ENCODE measurements around the gene NKPD1. TPM values are rescaled to one million over a fixed set of nuclear protein-coding genes. Genes with fewer than 3 reads are reported as not detected.

NKPD1 gene
- total RNA-seq, 1 donor from 2014 or later = not detected

DNA sequence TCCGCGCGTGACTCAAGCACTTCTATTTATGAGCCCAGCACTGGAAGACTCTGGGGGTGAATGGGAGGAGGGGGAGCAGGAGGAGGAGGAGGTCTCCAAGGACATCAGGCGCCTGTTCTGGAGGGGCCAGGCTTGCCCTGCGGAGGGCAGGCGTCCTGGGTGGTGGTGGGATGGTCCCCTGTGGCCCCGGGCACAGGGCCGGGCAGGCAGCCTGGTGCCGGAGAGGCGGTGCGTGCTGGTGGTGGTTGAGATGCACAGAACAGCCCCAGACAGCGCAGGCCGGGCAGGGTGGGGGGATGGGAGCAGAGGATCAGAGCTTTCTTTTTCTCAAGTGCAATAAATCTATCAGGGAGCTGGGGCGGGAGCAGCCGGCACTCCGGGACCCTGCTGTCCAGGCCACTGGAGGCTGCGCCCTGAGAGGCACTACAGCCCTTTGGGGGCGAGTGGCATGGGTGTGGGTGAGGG lies 14.0 kb downstream of the NKPD1 start:
- no peak for DNase-seq (ENCODE audit: low spot score)
- no peak for ATAC-seq
- intact Hi-C loops (cut with DNase I) = no loop called here

DNA sequence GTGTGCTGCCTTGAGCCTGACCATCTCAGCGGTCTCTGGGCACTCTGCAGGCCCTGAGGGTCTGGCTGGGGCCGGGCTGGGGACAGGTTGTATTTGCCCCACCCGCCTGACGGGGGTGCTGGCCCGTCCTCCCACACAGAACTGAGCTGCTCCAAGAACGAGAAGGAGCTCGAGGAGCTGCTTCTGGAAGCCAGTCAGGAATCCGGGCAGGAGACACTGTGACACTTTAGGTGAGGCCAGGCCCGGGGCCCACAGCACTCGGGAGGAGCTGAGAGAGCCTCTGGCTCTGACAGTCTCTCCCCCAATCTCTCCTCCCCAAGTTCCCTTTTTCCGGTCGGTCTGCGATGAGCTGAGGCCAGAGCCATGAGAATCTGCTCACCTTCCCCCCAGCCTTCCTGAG lies 14.5 kb downstream of the NKPD1 start:
- ATAC-seq (no peak), DNase-seq (ENCODE audit: low spot score) (no peak)
- intact Hi-C loops (cut with DNase I) = no loop called here

DNA sequence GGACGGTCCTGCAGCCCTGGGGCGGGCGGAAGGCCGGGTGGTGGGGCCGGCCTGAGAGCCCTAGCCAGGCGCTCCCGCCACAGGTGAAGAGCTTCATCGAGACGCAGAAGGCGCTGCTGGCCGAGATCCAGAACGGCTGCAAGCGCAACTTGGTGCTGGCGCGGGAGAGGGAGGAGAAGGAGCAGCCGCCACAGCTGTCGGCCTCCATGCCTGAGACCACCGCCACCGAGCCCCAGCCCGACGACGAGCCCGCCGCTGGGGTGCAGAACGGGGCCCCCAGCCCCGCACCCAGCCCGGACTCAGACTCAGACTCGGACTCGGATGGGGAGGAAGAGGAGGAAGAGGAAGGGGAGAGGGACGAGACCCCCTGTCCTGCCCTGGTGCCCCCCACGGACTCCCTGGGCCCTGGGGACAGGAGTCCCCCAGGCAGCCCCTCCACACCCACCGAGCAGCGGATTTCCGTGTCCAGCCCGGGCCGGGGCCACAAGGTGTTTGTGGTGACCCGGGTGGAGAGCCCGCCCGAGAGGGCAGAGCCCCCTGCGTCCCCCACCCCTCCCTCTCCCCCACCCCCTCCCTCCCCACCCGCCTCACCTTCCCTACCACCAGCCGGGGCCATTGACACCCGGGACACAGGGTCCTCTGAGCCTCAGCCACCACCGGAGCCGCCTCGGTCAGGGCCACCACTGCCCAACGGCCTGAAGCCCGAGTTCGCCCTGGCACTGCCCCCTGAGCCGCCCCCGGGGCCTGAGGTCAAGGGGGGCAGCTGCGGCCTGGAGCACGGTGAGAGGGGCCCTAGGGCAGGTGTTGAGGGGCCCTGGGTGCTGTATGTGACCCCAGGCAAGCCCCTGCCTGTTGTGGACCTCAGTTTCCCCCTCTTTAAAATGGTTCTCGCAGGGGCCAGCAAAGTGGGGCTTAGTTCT lies 15.3 kb downstream of the NKPD1 start:
- DNase-seq (ENCODE audit: low spot score) = no peak
- intact Hi-C loops (cut with DNase I) = no loop called here
- ATAC-seq = no peak

DNA sequence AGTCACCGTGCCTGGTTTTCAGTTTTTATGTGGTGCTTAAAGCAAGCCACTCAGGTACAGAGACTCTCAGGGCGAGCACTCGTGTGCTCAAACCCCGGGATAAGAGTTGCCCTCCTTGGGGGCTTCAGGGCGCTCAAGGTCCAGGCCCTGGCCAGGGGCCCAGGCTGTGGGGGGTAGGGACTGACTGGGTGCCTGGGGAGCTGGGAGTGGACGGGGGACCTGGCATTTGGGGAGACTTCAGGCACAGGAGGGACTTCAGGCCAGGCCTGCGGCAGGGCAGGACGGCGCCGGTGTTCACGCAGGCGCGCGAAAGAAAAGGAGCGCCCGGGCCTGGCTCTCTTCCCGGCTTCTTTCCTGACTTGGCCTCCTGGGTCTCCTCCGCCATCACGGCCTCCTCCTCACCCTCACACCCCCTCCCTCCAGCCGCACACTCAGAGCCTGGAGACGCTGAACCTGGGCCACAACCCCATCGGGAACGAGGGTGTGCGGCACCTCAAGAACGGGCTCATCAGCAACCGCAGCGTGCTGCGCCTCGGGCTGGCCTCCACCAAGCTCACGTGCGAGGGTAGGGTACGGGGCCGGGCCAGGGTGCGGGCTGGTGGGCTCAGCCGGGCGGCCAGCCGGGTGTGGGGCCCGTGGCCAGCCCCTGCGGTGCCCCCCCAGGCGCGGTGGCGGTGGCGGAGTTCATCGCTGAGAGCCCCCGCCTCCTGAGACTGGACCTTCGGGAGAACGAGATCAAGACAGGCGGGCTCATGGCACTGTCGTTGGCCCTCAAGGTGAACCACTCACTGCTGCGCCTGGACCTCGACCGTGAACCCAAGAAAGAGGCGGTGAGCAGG lies 16.1 kb downstream of the NKPD1 start:
- DNase-seq (ENCODE audit: low spot score) (no peak), ATAC-seq (no peak)
- intact Hi-C loops (cut with DNase I) = no loop called here

DNA sequence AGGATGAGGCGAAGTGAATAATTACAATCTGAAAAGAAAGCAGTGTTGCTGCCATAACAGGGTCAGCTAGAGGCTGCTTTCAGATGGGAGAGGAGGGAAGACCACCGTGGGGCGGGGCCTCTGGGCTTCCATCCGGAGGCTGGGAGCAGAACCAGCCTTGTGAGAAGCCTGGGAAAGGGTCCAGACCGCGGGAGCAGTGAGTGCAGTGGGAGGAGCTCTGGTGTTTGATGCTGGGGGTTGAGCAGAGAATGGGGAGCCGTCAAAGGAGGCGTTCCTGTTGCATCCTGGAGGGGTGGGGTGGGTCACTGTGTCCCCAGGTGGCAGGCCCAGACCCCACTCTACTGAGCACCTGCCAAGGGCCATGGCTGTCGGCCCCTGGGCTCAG lies 18.1 kb downstream of the NKPD1 start:
- ATAC-seq (no peak), DNase-seq (ENCODE audit: low spot score) (no peak)
- intact Hi-C loops (cut with DNase I) = no loop called here

DNA sequence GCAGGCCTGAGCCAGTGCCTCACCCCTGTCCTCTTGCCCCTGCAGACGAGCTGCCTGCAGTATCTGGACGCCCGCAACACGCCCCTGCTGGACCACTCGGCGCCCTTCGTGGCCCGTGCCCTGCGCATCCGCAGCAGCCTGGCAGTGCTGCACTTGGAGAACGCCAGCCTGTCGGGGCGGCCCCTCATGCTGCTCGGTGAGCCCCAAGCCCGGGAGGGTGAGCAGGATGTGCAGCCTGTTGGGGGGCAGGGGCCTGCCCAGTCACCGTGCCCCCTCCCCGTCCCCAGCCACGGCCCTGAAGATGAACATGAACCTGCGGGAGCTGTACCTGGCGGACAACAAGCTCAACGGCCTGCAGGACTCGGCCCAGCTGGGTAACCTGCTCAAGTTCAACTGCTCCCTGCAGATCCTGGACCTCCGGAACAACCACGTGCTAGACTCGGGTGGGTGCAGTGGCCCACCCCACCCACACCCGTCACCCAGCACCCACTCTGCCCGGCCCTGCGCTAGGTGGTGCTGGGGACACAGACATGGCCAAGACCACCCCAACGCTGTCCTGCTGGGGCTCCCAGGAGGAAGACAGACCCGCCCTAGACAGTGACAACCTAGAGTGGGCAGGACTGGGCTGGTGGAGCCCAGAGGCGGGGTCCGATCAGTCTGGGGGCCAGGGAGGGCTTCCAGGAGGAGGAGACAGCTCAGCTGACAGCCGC lies 18.6 kb downstream of the NKPD1 start:
- intact Hi-C loops (cut with DNase I) = no loop called here
- DNase-seq (ENCODE audit: low spot score) (no peak), ATAC-seq (no peak)

DNA sequence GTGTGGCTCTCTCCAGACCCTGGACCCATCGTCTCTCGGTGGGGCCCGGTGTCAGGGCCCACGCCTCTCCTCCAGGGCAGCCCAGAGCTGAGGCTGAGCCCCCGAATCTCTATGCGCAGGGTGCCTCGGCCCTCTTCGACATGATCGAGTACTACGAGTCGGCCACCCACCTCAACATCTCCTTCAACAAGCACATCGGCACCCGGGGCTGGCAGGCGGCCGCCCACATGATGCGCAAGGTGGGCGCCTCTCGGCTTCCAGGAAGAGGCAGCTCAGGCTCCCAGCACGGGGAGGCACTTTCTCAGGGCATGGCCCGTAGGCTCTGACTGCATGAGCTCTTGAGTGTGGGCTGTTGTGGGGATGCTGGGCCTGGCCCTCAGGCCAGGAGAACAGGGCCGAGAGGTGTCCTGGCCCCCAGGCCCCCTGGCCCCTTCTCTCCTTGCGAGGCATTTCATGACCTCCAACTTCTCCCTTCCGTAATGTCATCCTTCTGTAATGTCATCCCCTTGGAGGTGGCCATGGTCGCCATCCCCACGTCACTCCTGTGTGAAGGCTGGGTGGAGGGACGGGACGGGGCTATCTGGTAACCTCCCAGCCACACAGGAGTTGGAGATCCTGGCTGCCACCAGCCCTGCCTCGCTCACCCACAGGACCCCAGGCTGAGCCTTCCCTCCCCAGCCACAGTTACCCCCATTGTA lies 19.4 kb downstream of the NKPD1 start:
- intact Hi-C loops (cut with DNase I) = no loop called here
- DNase-seq (ENCODE audit: low spot score) (no peak), ATAC-seq (no peak)

DNA sequence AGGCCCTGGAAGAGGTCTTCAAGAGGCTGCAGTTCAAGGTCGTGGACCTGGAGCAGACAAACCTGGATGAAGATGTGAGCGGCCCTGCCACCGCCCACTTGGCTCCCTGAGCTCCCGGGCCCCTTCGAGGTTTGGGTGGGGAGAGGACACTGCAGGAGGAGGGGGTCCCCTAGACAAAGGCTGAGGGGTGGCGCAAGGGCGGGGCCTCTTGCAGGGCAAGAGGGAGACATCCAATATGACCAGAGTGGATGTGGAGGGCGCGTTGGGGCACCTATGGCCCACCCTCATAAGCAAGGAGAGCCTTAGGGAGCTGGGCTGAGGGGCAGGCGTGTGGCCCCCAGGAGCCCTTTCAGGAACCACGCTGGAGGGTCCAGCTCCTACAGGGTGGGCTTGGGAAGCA lies 20.2 kb downstream of the NKPD1 start:
- intact Hi-C loops (cut with DNase I) = no loop called here
- no peak for ATAC-seq

DNA sequence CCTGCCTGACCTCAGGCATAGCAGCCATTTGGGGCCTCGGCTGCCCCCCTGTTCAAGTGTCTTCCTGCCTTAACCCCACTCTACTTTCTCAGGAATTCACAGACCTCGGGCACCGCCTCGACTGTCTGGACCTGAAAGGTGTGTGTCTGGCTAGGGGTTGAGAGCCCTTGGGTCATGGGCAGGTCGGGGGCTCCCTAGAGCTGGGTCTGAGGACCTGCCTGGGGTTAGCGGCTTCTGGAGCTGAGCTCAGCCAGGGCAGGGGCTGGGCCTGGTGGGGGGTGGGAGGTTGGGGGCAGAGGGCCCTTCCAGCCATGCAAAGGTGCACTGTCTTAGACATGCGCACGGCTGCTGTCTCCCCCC lies 20.7 kb downstream of the NKPD1 start:
- no peak for DNase-seq (ENCODE audit: low spot score)
- intact Hi-C loops (cut with DNase I) = no loop called here
- no peak for ATAC-seq

More for the DNA sequence above, 20.2 kb downstream of the NKPD1 start:
- no peak for DNase-seq (ENCODE audit: low spot score)

DNA sequence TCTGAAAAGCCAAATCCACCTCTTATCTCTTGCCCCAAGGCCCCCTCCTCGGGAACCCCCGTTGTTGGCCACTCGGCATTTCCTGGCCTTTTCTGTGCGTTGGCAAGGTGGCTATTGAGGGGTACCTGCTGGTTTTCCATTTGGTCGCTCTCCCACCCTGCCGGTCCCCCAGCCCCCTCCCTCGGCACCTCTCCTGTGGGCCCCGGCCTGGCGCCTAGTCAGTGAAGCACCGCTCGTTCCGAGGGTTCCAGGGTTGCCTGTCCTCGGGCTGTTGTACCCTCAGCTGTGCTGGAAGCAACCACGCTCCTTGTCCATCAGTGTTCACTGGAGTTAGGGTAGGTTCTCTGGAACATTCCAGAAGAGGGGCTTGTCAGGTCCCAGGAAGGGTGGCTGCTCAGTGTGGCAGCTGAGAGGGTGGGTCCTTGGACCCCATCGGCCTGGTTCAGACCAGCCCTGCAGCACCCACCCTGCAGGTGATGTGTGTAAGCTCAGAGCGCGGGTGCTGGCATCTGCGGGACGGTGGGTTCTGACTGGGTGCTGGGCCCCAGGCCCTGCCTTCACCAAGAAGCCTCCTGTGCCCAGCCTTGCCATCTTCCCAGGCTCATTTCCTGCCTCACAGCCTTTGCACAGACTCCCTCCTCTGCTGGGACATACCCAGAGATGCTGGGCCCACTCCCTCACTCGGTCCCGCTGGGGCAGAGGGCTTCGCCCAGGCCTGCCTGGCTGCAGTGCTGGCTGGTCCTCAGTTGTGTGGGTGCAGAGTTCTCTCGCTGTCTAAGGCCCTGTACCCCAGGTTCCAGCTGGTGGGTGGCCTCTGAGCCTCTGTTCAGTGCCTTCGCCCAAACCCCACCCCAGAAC lies 21.3 kb downstream of the NKPD1 start:
- DNase-seq (ENCODE audit: low spot score) (no peak), ATAC-seq (no peak)
- intact Hi-C loops (cut with DNase I) = no loop called here

DNA sequence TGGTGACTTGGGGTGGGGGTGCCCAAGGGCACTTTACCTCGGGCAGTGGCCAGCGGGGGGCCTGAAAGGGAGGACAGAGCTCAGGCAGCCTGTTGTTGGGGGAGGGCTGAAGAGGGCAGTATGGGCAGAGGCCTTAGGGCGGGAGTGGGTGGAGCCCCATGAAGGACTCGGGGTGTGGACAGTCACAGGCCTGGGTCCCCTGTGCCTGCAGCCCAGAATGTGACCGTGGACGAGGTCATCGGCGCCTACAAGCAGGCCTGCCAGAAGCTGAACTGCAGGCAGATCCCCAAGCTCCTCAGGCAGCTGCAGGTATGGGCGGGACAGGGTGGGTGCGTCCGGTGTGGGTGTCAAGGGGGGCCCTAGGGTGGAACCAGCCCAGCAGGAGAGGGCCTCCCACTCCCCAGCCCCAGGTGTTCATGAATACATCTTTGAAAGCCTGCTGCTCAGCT lies 22.5 kb downstream of the NKPD1 start:
- no peak for ATAC-seq
- no peak for DNase-seq (ENCODE audit: low spot score)
- intact Hi-C loops (cut with DNase I) = no loop called here

DNA sequence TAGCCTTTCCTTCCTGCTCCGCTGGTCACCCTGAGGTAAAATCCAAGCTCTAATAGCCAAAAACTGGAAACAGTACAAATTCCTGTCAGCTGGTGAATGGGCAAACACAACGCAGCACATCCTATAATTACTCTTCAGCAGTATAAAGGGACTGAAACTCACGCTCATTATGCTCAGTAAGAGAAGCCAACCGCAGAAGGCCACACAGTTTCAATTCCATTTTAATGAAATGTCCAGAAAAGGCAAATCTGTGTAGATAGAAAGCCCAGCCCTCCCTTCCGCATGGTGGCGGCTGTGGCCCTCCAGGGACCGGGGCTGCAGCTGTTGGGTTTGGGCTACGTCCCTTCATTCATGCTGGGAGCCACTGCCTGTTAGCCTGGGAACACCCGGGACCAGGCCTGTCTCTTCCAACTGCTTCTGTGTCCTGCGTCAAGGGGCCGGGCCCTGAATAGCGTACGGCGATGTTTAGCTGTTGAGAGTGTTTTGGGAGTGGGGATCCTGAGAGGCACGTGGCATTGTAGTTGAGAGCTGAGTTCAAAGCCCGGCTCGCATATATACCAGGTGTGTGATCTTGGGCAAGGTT lies 23.5 kb downstream of the NKPD1 start:
- intact Hi-C loops (cut with DNase I) = no loop called here
- ATAC-seq (peak; percentile 77), DNase-seq (ENCODE audit: low spot score) (no peak)

DNA sequence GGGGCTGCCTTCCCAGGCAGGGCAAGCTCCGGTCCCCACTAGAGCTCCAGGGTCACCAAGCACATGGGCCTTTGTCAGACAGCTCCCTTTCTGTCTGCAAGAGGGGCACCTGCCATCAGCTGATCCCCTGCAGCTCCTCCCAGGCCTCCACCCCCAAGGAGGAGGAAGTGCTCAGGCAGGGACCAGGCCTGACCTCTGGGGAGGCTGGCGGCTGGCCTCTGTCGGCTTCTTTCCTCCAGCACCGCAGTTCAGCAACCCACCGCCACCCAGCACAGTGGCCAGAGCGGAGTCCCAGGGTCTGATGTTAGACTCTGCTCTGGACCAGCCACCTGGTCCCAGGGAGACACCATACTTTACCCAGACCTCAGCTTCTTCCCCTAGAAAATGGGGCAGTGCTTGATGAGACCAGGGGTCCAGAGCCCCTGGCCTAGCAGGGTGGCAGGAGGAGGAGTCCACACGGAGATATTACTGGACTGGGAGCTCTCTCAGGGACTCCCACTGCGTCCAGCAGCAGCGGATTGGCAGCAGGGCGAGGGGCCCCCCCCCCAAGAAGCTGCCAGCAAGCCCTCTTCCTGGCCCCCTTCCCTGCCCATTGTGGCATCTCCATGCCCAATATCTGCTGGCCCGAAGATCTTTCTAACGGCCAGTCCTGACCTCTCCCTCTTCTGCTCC lies 24.1 kb downstream of the NKPD1 start:
- ATAC-seq = no peak
- intact Hi-C loops (cut with DNase I) = no loop called here
- no peak for DNase-seq (ENCODE audit: low spot score)

DNA sequence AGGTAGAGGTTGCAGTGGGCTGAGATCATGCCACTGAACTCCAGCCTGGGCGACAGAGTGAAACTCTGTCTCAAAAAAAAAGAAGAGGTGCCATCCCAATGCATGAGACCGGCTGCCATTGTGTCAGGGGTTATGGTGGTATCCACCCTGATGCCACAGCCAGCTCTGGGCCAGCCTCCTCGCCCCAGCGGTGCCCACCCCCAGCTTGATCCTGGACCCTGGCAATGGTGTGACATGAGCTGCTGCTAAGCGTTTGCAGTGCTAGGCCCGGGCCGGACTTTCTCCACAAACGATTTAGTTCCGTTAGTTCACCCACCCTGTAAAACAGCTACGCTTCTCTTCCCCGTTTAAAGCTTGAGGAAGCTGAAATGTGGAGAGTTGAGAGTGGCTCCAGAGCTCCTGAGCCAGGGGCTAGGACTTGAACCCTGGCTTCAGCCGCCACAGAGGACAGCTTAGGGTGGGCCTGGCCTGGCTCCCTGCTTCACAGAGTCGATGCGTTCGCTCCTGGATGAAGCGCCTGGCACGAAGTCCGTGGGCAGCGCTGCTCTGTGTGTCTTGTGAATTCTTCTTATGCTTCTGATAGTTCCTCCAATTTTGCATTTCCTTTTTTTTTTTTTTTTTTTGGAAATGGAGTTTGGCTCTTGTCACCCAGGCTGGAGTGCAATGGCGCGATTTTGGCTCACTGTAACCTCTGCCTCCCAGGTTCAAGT lies 25.5 kb downstream of the NKPD1 start:
- DNase-seq (ENCODE audit: low spot score) (no peak), ATAC-seq (no peak)
- intact Hi-C loops (cut with DNase I) = no loop called here

DNA sequence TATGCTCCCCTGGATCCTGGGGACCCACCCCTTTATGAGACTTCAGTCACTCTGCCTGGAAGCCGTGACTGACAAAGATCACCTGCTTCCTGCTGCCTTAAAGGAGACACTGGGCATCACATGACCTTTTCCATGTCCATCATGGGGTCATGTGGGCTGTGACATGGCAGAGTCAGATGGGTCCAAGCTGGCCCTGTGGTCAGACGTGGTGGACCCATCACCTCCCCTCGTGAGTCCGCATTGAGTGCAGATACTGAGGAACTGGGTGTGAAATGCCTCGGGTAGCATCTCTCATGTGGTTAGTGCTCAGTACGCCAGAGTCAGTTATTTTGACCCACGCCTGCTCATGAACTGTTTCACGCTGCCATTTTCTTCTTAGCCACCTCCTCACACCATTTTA lies 27.1 kb downstream of the NKPD1 start:
- intact Hi-C loops (cut with DNase I) = no loop called here
- DNase-seq (ENCODE audit: low spot score) (no peak), ATAC-seq (no peak)

DNA sequence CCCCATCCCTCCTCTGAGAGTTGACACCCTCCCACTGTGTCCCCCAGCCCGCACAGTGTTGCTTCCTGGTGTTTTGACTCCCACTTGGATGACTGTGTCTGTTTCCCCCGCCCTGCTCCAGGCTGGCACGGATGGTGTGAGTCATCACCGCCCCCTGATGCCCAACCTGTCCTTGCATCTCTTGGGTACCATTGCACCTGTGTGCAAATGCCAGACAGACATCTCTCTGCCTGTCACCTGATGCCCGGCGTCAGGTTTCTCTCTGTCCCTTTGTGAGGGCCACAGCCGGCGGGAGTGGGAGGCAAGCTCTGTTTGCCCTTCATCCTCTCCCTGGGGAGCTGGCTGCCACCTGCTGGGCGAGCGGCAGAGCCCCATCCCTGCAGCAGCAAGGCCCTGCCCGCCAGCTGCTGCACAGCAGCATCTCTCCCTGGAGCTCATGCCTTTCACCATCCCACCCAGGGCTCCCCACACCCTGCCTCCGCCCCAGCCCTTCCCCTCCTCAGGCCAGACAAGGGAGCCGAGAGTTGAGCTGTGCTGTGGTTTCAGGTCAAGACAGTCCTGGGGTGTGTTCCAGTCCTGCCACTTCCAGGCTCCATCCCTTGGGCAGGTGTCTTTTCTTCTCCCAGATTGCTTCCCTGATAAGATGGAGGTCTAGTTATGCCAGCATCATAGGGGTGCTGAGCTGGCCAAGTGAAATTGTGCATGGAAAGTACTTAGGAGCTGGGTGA lies 29.7 kb downstream of the NKPD1 start:
- DNase-seq (ENCODE audit: low spot score) = no peak
- intact Hi-C loops (cut with DNase I) = no loop called here
- no peak for ATAC-seq

All from sciatic nerve (tissue), 2 donors.